IPS DF 4.7 (cell line): ENCODE measurements around the gene SMIM1.
"Not testable (repeated sequence)": the region's sequence is repeated elsewhere in the genome, so short reads cannot be mapped to it uniquely, and the experiment has no call there.

ENCODE experiments used
- DNase-seq: peaks from one replicate; pipeline ENCODE4 v3.0.0-alpha.2; 2013; ENCODE audit warnings: low spot score; ENCODE audit errors: extremely low read depth

SMIM1 gene

DNA sequence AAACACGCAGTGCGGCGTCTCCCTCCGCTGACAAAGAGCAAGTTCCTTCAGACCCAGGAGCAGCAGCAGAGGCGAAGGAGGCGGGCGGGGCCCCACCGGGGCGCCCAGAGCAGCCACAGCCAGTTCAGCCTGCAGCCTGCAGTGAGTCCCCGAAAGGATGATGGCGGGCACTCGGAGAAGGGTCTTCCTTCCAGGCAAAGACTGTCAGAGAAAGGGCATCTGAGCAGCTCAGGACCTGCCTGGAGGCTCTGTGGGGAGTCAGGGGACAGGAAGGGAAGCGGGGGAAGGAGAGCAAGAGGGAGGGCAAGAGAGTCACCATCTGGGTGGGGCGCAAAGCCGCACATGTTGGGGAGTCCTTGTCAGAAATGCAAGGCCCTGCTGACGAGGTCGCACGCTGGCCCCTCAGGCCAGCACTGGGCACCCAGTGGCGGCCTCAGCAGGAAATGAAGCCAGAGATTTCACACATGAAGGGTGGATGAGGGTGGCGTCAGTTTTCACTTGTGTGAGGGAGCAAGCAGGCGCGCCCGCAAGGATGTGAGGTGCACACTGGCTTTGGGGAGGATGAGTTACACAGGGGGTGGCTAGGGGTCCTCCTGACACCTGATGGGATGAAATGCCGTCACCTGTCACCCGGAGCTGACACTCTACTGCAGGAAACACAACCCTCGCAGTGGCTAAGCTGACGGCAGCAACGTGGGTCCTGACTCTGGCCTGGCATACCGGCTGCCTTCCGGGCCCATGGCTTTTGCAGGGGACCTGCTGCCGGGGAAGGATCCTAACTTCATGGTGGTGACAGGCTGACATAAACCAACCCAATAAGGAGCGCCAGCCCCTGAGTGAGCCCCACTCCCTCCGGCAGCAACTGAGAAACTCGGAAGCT lies 17.1 kb downstream of the SMIM1 start:
- no peak for DNase-seq

DNA sequence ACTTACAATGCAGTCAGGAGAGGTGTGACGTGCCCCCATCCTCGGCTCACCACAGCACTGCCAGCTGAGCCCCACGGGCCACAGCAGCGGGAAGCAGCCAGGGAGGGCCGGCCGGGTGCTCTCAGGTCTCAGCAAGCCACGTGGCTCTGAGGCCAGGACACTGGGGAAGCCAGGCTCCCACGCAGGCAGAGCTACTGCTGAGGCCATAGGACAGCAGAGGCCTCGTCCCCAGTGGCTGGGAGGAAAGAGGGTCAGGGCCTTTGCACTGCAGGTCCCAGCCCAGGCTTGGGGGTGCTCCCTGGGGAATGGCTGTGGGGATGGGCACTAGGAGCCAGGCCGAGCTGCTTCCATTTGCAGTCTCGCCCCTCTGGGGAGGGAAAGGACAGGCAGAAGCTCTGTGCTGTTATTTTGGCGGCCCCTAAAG lies 18.0 kb downstream of the SMIM1 start:
- DNase-seq = no peak

DNA sequence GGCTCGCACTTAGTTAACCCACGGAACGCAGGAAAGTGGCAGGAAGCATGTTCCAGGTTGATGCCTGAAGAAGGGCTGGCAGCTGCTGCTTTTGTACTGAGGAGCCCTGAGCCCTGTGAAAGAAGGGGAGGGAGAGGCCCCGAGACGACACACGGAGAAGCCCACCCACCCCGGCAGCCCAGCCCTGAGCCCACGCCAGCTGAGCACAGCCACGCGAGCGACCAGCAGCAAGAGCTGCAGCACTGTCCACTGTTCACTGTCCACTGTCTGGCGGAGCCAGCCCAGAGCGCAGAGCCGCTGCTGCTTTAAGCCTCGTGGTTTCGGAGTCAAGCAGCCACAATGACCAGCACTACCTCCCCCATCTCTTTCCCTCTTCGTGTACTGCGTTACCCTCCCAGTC lies 18.4 kb downstream of the SMIM1 start:
- no peak for DNase-seq

DNA sequence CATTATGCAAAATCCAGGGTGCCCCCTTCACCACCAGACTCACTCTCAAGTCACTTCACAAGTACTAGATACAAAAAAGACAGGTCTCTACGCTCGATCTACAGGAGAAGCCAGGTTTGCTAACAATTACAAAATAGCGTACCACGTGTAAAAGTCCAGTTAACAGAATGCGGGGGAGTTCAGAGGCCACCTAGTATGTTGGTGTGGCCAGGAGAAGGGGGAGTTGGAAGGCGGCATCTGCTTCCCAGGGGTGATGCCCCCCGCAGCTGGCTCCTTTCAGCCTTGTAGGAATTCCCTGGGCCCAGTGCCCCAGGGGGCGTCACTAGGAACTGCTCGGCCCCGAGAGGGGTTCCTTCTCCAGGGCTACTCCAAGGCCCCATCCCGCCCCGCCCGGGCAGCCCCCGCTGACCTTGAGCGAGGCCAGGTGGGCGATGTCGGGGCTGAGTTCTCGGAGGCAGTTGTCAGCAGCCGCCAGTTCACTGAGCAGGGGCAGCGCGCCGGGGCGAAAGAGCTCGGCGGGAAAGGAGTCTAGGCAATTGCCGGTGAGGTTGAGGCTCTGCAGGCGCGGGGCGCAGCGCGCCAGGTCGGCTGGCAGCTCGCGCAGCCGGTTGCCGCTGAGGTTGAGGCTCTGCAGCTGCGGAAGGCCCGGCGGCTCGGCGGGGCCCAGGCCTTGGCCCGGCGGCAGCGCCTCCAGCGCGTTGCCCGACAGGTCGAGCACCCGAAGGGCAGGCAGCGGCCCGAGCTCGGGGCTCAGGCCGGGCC lies 23.1 kb downstream of the SMIM1 start:
- DNase-seq = no peak

DNA sequence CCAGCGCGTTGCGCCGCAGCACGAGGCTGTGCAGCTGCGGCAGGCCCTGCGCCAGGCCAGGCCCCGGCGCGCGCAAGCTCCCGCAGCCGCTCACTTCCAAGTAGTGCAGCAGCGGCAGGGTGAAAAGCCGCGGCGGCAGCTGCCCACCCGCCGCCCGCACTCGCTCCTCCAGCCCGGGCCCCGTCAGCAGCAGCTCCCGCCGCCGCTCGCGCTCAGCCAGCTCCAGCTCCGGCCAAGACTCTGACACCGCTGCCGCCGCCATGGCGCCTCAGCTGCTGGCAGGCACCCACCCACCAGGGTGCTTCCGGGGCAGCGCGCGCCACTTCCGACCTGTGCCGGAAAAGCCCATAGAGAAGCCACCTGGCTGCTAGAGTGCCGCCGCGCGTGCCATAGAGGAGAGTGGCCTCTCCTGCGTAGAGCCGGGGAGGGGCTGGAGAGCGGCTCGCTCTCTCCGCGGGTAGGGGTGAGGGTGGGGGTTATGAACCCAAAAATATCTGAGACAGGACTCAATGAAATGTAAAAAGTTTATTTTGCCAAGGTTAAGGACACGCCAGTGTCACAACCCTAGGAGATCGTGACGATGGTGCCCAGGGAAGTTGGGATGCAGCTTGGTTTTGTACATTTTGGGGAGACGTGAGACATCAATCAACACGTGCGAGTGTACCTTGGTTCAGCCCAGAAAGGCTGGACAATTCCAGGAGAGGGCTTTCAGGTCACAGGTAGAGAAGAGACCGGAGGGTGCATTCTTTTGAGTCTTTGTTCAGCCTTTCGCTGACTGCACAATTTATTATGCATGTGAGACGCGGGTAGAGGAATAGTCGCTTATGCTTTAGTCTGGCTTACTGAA lies 23.9 kb downstream of the SMIM1 start, which contains the start of gene LRRC47:
Gene LRRC47 (minus strand): TSS at position 284 of the 847 bp plus-strand sequence. CDS start 22 bp downstream, at position 262.
- no peak for DNase-seq

DNA sequence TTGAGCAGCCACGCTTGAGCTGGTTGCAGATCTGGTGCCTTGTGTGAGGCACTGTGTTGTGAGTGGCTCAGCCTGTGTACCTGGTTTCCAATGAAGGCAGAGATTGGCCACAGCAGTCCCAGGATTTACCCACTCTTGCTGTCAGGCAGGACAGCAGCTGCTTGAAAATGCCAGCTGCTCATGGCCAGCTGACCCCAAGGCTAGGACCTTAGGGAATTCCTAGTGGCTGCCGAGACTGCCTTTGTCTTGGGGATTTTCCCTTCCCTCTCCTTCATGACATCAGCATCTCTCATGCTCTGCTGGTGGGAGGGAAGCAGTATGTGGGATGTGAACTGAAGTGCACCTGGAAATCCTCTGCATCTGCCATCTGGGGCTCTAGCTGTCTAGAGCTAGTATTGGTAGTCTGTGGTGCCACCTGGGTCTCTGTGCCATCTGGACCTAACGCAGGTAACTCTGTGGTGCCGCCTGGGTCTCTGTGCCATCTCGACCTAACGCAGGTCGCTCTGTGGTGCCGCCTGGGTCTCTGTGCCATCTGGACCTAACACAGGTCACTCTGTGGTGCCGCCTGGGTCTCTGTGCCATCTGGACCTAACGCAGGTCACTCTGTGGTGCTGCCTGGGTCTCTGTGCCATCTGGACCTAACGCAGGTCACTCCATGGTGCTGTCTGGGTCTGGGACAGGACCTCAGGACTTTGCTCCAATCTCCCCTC lies 27.6 kb downstream of the SMIM1 start:
- DNase-seq = no peak

DNA sequence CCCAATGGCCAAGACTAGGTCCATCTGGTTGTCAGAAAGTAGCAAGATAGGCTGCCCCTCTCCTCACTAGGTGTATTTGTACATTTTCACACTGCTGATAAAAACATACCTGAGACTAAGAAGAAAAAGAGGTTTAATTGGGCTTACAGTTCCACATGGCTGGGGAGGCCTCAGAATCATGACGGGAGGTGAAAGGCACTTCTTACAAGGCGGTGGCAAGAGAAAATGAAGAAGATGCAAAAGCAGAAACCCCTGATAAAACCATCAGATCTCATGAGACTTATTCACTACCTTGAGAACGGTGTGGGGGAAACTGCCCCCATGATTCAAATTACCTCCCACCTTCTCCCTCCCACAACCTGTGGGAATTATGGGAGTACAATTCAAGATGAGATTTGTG lies 28.2 kb downstream of the SMIM1 start:
- DNase-seq = not testable (repeated sequence)

DNA sequence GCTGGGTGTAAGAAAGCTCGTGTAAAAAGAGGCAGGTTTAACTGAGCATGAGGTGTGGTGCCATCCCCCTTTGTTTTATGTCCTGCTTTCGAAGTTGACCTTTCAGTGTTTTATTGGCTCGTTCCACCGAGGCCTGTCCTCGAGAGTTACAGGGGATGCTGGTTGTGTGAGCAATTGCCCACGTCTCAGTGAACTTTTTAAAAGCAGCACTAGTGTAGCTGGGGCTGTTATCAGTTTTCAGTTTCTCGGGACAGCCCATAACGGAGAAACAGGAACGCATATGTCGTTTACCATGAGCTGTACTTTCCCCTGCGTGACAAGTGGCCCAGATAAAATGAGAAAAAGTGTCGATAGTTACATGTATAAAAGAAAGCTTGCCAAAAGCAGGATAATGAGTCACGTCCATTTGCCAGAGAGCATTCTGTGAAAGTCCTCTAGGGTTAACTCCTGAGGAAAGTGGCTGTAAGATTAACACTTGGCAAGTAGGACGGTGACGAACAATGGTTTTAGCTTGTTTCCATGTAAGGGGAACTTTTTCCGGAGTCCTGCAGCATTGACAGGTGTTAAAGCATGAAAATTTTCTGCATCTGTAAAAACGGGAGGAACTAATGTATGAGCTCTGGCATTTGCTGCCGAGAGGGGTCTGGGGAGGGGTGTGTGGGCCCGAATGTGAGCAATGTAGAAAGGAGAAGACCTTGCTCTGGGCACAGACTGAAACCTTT lies 31.5 kb downstream of the SMIM1 start:
- DNase-seq = no peak

DNA sequence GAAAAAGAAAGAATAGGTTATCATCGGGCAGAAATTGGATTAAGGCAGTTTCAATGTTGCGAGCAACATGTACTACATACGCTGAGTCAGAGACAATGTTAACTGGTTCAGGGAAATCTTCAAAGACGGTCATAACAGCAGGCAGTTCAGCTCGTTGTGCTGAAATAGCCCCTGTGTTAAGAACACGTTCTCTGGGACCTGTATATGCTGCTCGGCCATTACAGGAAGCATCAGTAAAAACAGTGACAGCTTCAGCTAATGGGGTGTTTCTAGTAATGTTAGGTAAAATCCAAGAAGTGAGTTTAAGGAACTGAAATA lies 32.0 kb downstream of the SMIM1 start:
- not testable (repeated sequence) for DNase-seq

DNA sequence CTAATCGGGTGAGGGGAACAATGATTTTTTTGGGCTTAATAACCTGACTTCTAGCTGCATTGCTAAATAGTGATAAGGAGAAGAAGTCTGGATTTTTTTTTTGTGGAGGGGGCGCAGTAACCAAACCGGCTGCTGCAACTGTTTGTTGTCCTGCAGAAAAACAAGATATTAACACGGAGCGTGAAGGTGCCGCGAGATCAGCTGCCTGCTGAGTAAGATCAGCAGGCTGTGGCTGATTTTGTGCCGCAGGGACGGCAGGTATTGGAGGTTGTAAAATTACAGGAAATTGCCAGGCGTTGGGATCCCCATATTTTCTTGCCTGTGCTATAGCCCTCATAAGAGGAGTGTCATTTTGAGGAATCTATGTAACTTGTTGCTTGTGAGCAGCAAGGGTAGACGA lies 32.5 kb downstream of the SMIM1 start:
- DNase-seq = no peak

DNA sequence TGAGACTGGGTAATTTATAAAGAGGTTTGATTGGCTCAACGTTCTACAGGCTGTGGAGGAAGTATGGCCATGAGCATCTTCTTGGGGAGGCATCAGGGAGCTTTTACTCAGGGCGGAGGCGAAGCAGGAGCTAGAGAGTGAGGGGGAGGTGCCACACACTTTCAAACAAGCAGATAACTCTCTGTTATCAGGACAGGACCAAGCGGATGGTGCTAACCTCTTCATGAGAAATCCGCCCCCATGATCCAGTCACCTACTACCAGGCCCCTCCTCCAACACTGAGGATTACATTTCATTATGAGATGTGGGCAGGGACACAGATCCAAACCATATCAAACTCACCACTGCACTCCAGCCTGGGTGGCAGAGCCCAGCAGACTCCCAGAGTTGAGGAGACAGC lies 35.2 kb downstream of the SMIM1 start:
- no peak for DNase-seq

DNA sequence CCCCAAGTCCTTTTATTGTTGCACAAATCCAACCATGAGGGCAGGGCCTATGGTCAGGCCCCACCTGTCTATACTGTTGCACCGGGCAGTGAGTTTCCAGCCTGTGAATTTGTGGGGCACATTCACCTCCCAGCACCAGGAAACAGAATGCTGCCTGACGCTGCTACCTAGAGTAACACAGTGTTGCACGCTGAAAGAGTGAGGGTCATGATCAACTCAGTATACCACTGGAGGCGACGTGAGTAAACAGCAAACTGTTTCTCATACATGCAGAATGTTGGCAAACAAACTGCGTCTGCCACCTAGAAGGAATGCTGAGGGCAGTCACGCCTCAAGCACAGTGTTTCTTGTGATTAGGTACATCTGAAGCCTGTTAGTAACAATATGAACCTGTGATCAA lies 37.1 kb downstream of the SMIM1 start:
- no peak for DNase-seq

DNA sequence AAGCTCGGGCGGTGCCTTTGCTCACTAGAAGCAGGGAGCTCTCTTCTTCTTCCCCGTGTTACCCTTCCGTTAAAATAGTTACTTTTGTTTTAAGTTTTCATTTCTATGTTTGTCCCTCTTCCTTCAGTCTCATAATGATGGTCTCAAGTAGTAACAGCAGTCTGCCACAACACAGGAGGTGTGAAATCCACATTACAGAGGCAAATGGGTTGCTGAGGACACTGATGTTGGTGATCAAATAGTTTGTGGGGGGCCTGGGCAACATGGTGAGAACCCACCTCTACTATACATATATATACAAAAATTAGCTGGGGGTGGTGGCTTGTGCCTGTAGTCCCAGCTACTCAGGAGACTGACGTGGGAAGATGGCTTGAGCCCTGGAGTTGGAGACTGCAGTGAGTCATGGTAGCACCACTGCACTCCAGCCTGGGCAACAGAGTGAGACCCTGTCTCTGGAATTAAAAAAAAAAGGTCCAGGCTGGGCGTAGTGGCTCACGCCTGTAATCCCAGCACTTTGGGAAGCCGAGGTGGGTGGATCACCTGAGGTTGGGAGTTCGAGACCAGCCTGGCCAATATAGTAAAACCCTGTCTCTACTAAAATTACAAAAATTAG lies 37.7 kb downstream of the SMIM1 start:
- DNase-seq = not testable (repeated sequence)

DNA sequence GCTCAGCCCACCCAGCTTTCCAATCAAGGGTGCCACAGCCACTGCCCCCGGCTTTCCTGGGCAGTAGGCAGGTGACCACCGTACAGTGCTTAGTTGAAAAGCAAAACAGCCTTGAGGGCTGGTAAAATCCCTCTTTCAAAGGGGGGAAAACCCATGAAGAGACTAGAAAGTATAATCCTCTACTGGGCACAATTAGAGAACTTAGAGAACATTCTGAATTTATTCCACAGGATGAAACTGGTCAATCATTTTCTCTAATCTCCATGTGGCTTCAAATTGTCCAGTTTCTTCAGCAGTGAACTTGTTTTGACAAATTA lies 39.0 kb downstream of the SMIM1 start:
- DNase-seq = no peak

DNA sequence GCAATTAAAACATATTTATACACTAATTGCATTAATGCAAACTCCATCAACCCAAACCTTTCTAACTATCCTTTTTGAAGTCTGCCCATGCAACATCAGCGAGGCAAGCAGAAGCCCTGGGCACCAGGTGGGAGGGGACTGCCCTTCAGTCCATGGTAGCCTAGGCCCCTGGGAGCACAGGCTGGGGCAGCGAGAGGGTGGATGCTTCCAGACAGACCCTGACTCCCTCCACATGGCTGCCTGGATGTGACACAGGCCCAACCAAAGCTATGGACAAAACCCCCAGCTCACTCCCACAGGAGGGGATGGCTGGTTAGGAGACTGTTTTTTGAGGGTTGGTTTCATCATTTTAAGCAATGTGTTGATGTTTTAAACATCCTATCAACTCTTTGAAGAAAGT lies 41.5 kb downstream of the SMIM1 start:
- no peak for DNase-seq

DNA sequence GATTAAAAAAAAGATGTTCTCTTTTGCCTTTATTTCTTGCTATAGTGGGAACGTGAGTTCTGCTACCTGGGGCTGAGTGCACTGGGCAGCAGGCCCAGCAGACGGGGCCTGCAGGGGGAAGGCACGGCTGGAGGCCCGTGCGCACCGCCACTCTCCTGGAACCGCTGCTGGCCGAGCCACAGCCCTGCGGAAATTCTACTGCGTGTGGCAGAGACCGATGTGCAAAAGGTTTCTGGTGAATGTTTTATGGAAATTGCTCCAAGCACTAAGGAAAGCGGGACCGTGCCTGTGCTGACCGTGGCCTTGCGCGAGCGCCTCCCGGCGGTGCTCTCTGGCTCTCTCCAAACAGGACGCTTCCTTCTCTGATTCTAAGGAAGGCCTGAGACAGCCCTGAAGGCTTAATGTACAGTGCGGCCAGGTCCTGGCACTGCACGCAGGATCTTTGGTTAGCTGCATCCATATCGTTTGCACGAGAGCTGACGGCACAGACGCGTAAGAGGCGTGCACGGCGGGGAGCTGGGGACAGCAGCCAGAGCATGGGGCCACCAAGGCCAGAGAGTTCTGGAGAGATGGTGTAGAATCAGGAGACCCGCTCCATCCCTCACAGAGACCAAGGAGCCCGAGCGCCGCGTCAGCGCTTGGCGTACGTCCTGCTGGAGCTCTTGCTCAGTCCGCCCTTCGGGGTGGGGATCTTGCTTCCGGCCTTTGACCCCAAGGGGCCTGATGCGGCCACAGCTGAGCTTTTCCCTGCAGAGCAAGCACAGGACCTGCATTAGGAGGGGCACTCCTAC lies 42.4 kb downstream of the SMIM1 start:
- no peak for DNase-seq

DNA sequence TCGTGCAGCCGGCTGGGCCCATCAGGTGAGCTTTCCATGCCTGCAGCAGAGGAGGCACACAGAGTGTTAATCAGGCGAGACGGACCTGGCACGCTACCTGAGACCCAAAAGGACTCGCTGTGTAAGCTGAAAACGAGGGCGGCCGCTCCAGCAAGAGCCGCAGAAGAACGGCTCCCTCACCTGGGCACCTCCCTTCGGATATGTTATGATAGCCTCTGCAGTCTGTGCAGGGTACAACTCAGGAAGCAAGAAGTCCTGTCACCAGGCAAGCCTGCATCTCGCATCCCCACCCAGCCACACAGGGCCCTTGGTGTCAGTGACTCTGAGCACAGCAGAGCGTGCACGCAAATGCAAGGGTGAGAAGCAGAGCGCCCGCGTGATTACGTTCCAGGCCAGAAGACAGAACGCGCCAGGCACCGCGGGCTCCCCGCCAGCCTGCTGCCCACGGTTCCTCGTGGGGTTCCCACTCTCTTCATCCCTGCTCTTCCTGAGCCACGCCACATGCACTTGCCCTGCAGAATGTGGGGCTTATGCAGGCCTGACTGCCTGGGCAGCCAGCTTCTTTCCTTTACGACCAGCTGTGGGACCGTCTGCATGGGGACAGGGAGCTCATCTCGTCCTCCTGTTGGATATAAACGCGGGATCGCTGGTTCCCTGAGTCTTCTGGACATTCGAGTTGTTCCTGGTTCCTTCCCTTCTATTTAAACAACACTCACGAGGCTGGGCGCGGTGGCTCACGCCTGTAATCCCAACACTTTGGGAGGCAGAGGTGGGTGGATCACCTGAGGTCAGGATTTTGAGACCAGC lies 44.0 kb downstream of the SMIM1 start:
- DNase-seq = no peak

DNA sequence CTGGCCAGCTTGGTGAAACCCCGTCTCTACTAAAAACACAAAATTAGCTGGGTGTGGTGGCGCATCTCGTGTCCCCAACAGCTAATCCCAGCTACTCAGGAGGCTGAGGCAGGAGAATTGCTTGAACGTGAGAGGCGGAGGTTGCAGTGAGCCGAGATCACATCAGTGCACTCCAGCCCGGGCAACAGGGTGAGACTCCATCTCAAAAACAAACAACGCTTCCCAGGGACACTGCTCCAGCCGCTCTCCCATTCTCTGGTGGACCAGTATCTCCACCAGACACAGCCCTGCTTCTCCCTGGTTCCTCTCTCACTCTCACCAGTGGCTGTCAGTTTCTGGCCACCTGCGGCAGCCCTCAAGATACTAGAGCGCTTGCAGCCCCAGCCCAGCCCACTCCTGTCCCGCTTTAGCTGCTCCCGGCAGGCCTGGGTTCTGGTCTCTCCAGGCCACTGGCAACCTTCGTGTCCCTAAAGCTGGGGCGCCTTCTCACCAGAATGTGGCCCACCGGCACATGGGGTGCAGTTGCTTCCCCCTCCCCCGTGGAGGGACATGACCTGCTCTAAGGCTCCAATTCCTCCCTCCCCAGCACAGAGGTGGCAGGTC lies 44.7 kb downstream of the SMIM1 start:
- DNase-seq = no peak
